HL-60 (cell line): ENCODE data around the gene PLCB1.
"Not testable (repeated sequence)": the region's sequence is repeated elsewhere in the genome, so short reads cannot be mapped to it uniquely, and the experiment has no call there.

Source experiments
- DNase-seq, 2 experiments: peaks; one replicate each; pipeline ENCODE4 v3.0.0-alpha.2; 2010 to 2020; ENCODE audit warnings: low read depth in 1 of 2, low spot score in 1 of 2
- H3K27ac ChIP-seq: fragments of 250-450 bp; sonication (Bioruptor Pico); replicated peaks from 2 replicates; pipeline ENCODE4 v1.5.1; 2020; ENCODE audit warnings: mild to moderate bottlenecking, moderate library complexity
- H3K27me3 ChIP-seq: fragments of 250-450 bp; sonication (Bioruptor Pico); 2 replicates; pipeline ENCODE4 v1.5.1; 2021; ENCODE audit warnings: mild to moderate bottlenecking, moderate library complexity; ENCODE audit not compliant: insufficient read depth, poor library complexity, severe bottlenecking
- H3K4me3 ChIP-seq: replicated peaks from 2 replicates; pipeline ENCODE4 v1.5.1; 2011; ENCODE audit warnings: mild to moderate bottlenecking, control low read depth, low read length; ENCODE audit not compliant: insufficient read depth
- CTCF ChIP-seq: IDR thresholded peaks from one replicate; pipeline ENCODE4 v1.5.1; 2011; ENCODE audit warnings: low read length, control low read depth, inconsistent platforms; ENCODE audit not compliant: insufficient read depth
- GABPA ChIP-seq: IDR thresholded peaks from 2 replicates; pipeline ENCODE4 v1.6.1; 2012; ENCODE audit warnings: low read depth
- POLR2AphosphoS5 ChIP-seq: IDR thresholded peaks from 2 replicates; pipeline ENCODE4 v1.6.1; 2012; ENCODE audit warnings: low read depth
- REST ChIP-seq: IDR thresholded peaks from 2 replicates; pipeline ENCODE4 v1.6.1; 2012; ENCODE audit warnings: low read depth; ENCODE audit not compliant: insufficient replicate concordance
- SPI1 ChIP-seq: IDR thresholded peaks from 2 replicates; pipeline ENCODE4 v1.6.1; 2012; ENCODE audit warnings: low read depth, mild to moderate bottlenecking, borderline replicate concordance

Gene PLCB1

GRCh38 chr20:8156235-8157079, 24.4 kb downstream of the PLCB1 start:
- no peak for DNase-seq
- Histone ChIP-seq H3K27ac (no peak overlapping the region), H3K27me3 (no peaks in the 10 kb centered on the region), H3K4me3 (no peak overlapping the region)
- TF ChIP-seq SPI1 (no peak), CTCF (no peak), GABPA (no peak), POLR2AphosphoS5 (no peak), REST (no peak)

- H3K27ac ChIP-seq, H3K4me3 ChIP-seq, DNase-seq, H3K27me3 ChIP-seq: not testable (repeated sequence)
Observed at GRCh38 chr20:8159217-8159616, 27.2 kb downstream of the PLCB1 start.

- TF ChIP-seq CTCF = no peak
- TF ChIP-seq REST = no peak
- no peak for TF ChIP-seq GABPA
- TF ChIP-seq POLR2AphosphoS5 = no peak
- TF ChIP-seq SPI1 = no peak
- H3K27me3 ChIP-seq = no peaks in the 10 kb centered on the region
- H3K27ac ChIP-seq = no peak overlapping the region
- no peak for DNase-seq
- H3K4me3 ChIP-seq = no peak overlapping the region
Observed at GRCh38 chr20:8161264-8162071, 29.4 kb downstream of the PLCB1 start.

- no peak for DNase-seq
- no peak for TF ChIP-seq SPI1
- TF ChIP-seq GABPA = no peak
- no peak for TF ChIP-seq POLR2AphosphoS5
- no peak for TF ChIP-seq CTCF
- no peak for TF ChIP-seq REST
- H3K4me3 ChIP-seq = no peak overlapping the region
Observed at GRCh38 chr20:8162610-8163009, 30.5 kb downstream of the PLCB1 start.

More at GRCh38 chr20:8162610-8163009, 30.5 kb downstream of the PLCB1 start:
- Histone ChIP-seq H3K27me3 (no peaks in the 10 kb centered on the region), H3K27ac (no peak overlapping the region)
